Pulmonary artery endothelial cell (primary cell): ENCODE measurements around the gene LMO2. TPM values are rescaled to one million over a fixed set of nuclear protein-coding genes. Genes with fewer than 3 reads are reported as not detected.
A peak's percentile ranks its signal among the peaks of the same experiment; 100 is the strongest.

ENCODE experiments used
- DNase-seq: peaks from one replicate; pipeline ENCODE4 v3.0.0-alpha.2; 2011; ENCODE audit warnings: low read depth, low spot score
- total RNA-seq: library from RNA; depleted of rRNA; stranded (reverse); fragments of >200 nt; gene quantifications from 2 replicates; pipeline ENCODE4 v1.2.3, GENCODE V29; 2014

Gene LMO2
- total RNA-seq, 1 donor from 2014 or later = 30.9 TPM

DNA sequence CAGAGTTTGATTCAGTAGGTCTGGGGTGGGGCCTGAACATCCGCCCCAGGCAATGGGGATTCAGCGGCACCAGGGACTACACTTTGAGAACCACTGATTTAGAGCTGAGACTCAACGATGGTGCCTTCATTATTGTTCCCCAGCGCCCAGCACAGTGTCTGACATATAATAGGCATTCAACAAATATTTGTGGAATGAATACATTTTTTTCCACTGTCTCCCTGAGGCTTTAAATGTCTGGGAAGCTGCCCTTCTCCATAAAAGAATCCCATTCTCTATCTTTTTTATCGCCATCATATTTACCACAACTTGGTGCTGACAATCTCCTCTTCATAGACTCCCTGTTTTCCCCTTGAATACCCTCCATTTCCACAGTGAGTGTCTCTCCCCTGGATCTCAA is 23.6 kb upstream of the LMO2 start:
- no peak for DNase-seq

DNA sequence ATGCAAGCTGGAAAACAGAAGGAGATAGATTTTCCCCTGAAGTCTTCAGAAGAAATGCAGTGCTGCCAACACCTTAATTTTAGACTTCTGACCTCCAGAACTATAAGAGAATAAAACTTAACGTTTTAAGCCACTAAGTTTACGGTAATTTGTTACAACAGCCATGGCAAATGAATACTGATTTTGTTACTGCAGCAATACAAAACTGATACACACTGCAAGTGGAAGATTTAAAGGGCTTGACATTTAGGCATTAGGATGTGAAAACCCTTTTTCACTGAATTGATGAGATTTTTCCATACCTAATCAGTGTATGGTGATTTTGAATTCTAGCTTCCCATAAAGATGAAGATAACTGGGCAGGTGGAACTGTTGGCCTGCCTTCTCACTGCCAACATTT is 22.1 kb upstream of the LMO2 start:
- no peak for DNase-seq

DNA sequence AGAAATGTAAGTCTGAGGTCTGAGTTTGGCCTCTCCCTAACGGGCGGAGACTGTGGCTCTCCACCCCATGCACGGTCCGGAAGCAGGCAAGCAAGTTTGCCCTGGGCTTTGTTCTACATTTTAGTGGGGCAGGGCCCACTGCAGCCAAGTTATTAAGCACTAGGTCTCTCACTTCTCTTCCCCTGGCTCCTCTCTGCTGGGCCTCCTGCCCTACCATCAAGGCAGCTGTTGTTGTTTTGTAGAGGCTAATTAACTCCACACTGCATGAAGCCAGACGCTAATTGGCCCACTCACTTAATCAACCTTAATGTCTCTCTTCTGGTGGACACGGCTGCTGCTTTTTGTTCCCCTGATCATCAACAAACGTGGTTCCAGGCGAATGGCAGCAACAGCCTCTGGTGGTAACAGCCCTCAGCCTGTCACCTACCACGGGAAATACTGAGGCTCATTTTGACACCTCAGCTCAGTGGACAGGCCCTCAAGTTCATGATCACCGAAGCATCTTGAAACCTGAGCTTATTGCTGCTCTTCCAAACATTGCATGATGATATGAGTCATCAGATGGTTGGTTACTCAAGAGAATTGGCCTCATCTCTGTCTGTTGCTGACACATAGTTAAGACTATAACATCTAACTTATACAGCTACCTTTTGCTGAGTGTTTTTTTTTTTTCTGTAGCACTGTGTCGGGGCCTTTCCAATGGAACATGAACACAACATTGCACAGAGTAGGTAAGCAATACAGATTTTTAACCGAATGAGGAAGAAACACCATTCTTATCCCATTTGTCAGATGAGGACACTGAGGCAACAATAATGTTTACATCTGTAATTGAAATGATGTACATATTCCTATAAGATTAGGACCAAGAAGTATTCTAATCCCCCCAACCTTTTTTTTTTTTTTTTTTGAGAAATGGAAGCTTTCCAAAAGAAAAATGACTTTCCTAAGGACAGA is 20.8 kb upstream of the LMO2 start:
- DNase-seq = no peak

DNA sequence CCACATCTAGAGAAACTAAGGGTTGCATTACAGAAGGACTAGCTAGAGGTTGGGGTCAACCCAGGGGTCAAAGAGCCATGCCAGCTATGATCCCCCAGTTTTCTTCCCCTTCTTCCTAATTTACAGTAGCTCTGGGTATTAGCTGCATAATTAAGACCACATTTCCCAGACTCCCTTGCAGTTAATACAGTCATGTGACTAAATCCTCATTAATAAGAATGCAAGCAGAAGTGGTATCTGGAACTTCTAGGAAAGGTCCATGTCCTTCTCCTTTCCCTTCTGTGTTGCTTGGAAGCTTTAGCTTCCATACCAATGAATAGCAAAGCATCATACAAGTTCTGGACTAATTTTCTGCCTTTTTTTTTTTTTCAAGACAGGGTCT is 19.1 kb upstream of the LMO2 start:
- no peak for DNase-seq

DNA sequence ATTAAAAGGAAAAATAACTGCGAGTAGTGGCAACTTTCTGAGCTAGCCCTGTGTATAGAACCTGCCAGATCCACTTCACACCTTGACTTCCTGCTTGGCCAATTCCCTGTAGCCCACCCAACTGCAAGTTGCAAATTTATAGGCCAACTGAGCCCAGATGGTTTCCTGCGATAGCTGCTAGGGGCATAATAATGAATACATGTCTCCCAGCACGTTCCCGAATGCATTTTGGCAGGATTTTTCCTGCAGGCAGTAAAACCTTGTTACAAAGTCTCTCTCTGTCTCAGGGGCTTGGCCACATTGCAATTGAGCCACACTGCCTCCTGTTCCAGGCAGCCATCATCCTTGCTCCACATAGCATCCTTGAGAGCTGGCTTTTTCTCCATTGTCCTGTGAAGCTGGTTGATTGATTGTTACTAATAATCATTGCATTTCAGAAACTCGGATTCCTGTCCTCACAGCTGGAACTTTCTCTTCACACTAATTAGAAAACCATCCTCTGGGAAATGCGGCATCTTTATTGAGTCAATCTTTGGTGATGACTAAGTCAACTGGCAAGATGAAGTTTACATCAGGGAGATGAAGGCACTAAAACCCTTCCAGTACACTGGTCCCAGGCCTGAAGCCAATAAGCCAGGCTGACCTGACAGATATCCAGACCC is 18.6 kb upstream of the LMO2 start:
- no peak for DNase-seq

DNA sequence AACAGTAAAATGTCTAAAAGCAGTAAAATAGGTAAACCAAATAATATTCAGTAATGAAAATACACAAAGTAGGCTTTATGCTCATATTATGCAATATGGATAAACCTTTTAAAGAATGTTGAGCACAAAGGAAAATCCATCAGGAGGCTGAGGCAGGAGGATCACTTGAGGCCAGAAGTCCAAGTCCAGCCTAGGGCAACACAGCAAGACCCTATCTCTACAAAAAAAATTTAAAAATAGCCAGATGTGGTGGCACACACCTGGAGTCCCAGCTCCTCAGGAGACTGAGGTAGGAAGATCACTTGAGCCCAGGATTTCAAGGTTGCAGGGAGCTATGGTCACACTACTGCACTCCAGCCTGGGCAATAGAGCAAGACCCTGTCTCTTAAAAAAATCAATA is 17.7 kb upstream of the LMO2 start:
- no peak for DNase-seq

DNA sequence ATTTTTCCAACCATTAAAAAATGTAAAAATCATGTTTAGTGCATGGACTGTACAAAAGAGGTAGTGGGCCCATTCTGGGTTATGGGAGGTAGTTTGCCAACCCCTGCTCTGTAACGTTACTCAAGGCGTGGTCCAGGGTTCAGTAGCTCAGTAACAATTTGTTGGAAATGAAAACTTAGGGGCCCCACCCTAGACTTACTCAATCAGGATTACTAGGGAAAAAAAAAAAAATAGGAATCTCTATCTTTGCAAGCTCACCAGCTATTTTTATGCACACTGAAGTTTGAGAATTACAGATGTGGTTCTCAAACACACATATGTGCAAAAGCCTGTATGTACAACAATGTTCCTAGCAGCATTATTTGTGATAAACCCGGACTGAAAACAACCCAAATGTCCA is 17.3 kb upstream of the LMO2 start:
- no peak for DNase-seq

DNA sequence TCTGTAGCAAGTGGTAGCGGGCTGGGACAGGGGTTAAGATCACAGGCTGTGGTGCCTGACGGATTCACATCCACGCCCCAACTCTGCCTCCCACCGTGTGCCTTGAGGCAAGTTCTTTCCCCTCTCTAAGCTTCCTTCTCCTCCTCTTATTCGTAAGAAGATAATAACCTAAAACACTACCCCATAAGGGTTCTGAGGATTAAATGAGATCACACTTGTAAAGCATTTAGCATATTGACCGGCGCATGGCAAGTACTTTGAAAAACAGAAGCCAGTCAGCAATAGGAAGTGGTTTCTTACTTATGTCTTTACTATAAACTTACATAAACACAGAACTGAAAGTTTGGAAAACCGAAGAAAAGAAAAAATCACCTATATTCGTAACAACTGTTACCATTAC is 15.5 kb upstream of the LMO2 start:
- DNase-seq = no peak

DNA sequence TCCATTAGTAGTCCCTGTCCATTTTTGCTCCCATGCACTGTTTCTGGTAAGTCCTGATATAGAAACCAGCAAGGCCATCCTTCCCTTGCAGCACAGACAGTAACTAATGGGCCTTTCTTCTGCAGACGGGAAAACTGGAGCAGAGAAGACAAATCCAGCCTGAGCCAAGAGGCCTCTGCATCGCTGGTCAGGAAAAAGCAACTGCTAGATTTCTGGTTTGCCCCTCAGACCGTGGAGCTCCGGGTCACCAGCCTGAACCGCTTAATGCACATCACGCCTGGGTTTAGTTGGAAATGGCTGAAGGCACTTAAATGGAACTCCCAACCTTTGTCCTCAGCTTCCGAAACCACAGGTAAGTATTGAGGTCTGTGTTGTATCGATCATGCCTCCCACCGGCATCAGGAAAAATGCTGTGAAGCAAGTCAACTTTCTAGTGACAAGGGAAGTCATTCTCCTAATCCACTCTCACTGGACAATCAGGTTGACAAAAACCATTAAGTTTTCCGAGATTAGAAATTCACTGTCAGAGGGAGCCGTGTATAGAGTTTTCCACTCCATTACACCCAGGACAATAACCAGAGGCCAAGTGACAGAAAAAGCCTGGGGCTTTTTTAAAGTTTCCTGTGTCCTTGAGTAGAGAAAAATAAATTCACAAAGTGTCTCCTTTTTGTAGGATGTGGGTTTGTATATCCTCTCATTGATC is 14.8 kb upstream of the LMO2 start:
- no peak for DNase-seq

DNA sequence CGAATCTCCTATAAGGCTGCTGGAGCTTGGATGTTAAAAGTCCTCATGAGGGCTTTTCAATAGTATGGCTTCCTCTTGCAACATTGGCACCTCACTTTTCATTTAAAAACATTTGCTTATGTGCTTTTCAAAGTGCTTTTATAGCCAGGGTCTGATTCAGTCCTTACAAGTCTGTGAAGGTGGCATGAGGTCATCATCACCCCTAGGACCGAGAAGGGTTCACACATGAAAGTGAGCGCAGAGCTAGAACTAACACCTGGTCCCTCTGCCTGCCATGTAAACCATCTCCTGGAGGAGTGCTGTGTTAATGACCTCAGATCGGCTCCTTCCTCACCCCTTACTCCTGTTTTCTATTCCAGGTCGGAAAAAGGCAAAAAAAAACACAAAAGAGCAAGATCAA is 12.2 kb upstream of the LMO2 start:
- DNase-seq = no peak

DNA sequence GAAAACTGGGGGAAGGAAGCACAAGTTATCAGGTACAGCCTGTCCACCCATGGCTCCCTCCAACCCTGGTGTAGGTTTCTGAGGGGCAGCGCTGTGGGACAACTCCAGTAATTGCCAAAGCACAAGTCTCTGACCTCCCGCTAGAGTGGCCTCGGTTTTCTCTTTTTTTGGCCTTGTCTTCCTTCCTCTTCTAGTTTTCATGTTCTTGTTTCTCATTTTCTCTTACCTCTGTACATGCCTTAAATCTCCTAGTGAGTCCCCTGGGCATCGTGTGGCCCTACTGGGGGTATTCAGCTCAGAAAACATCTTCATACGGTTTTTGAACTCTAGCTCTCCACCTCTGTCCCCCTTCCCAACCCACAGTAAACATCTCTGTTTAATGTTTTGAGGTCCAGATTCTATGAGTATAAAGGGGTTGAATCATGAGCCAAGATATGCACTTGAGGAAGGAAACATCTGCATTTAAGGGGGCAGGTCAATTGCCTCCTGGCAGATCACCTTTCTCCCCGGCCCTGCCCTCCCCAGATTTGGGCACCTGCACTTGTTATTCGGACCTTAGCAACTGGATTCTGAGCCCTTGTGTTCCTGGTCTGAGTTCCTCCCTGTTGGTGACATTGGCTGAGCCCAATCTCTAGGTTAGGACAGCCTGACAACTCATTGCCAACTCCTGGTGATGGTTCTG is 8.4 kb upstream of the LMO2 start:
- no peak for DNase-seq

DNA sequence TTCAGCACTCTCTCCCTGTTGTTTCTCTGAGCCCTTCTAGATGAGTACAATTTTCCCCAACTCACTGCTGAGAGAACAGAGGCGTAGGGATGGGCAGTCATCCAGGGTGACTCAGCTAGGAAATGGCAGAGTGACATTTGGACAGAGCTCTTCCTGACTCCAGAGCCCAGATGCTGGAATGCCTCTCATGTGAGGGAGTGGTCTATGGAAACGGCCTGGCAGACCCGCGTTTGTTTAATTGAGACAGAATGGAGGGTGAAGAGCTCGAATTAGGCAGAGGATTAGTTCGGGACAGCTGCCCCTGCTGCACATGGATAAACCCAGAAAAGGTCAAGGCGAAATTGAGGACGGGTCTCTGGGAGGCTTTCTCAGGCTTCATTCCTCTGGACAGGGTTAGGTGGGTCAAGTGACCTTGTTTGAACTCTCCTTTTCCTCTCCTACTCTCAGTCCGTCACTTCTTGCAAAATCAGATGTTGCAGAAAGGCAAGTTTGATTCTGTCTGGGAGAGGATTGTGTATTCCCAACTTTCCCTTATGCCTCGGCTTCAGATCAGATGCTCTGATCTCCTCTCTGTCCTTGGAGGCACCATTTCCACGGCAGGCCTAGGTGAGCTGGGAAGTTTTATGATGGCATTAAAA is 7.6 kb upstream of the LMO2 start:
- peak; percentile 89 for DNase-seq

DNA sequence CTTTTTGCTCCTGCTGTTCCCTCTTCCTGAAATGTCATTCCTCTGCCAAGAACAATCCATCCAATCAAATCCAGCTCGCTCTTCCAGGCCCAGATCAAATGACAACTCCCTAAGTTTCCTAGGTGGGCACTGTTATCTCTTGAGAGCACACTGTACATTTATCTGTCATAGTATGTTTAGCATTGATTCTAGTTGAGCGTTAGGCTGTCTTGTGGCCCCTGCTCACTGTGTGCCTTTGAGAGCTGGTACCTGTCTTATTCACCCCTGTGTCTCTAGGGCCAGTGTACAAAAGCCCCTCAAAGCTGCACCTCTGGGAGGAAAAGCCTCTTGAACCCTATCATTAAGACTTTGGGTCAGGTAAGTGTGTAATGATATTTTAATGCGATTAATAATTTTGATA is 7.1 kb upstream of the LMO2 start:
- DNase-seq = no peak

DNA sequence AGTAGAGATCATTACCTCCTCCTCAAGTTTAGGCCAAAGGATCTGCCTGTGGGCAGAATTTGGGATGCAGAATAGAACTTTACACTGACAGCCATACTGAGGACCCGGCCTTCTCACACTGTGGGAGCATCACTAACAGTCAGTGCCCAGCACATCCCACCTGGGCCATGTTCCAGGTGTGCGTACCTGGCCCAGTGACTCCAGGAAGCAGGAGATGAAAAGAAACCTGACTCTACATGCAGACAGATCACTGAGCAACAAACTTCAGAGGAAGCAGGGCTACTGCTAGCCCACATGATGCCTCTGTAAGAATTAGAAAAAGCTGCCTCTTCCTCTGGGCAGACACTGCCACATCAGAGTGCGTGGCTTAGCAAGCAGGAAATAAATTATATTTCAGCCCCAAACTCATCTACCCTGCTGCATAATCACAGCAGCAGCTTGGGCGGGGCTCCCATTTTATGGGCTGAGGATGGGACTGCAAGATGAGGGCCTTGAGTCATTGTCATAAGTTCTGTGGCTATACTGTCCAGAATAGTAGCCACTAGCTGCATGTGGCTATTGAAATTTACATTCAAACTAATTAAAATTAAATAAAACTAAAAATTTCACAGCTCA is 6.0 kb upstream of the LMO2 start:
- DNase-seq = no peak

DNA sequence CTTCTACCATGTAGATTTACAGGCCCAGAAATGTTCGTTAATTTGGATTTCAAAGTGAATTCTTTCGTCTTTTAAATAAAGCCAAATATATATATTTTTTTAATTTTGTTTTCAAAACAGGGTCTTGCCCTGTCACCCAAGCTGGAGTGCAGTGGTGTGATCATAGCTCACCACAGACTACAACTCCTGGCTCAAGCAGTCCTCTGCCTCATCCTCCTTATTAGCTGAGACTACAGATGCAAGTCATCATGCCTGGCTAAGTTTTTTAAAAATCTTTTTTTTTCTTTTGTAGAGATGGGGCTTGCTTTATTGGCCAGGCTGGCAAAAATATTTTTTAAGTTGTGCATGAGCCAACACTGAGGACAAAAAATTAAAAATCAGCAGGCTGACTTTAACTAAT is 5.0 kb upstream of the LMO2 start:
- DNase-seq = no peak

DNA sequence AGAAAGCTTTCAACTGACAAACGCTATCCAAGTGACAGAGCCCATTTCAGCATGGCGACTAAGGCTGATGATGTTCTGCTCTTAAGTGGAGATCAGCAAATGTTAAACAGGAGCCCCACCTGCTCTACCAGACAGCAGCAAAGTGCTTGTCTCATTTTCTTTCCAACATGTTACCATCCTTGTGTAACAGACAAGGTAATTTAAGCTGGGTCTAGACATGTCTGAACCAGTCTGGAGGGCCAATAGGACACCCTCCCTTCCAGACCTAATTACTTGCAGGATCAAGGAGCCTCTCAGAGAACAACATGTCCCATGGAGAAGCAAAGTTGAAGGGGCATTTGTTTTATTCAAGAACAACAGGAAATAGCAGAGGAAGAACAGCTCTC is 3.9 kb upstream of the LMO2 start:
- DNase-seq = no peak

DNA sequence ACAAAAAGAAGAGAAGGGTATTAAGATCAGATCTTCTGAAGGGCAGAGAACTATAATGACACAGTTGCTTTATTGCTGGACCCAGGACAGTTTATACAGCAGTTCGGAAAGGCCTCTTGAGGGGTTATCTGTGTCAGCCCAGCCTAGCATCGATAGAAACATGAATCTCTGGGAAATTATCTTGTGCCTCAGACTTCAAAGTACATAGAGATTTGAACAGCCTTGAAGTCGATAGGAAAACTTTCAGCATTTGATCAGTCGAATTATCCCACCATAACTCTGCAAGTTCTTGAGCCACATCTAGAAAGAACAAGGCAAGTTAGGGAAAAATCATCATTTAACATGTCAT is 2.5 kb upstream of the LMO2 start:
- DNase-seq = no peak

DNA sequence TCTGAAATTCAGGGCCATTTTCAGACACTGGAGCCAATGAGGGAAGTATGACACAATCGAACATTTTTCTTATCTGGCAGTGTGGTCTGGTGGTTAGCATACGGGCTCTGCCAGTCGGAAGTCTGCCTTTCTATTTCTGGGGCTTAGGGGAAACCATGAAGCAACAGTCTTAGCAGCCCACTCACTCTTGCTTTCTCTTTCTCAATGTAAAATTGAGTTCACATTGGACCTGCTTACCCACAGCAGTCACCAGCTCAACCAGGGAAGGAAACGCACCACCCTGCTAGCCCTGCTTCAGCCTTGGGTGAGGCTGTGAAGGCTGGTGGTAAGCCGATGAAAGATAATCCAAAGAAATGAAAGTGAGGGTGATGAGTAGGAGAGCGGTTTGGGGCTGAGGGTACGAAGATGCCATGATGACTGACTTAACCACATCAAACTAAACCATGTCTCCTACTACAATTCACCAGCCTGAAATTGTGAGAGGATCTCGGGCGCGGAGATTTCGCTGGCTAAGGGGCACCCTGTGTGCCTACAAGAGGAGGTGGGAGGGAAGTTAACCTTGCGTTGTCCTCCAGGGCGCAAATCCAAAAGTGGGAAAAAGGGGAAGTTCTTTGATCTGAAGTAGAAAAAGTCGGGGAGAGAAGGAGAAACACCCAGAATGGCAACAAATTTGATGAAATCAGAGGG is 2.0 kb upstream of the LMO2 start:
- DNase-seq = no peak

DNA sequence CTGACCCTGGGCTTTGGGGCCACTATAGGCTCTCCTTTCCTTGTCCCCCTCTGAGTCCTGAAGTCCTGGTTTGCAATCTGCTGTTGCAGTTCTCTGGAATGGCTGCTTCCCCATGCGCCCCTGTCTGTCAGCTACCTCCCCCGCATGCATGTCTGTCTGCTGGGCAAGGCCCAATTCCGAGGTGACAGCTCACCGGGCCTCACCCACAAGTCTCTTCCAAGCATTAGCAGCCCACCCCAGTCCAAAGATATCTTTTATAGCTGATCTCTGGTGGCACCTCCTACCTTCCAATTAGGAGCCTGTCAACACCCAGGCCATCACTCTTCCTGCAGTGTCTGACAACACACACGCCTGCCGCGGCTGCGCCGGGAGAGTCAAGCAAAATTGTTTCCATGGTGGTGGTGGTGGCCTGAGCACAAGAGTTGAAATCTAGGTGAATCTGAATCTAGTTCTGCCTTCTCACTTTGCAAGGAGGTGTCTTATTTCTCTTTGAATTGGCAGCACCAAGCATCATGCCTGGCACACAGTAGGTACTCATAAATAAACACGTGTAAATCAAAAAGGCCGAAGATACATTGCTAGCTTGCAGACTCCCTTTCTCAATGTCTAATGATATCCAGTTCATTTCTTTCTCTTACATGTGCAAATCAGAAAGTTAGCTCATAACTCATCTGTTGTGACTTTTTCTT is 1.2 kb upstream of the LMO2 start:
- no peak for DNase-seq

DNA sequence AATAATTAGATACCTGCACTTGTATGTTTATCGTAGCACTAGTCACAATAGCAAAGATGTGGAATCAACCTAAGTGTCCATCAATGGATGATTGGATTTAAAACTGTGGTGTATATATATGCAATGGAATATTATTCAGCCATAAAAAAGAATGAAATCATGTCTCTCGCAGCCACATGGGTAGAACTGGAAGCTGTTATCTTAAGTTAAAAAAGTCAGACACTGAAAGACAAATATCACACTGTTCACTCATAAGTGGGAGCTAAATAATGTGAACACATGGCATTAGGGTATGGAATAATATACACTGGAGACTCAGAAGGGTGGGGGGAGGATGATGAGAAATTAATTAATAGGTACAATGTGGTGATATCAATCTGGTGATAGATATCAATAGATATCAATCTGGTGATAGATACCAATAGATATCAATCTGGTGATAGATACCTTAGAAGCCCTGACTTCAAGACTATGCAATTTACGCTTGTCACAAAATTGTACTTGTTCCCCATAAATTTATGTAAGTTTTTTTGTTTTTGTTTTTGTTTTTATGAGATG is 2.0 kb downstream of the LMO2 start:
- DNase-seq = no peak
